HG03060 (cell line): ENCODE measurements around the gene TRPM2.

Experiments
- ATAC-seq: cut with Tn5 transposase; IDR thresholded peaks from one replicate; pipeline ENCODE4 v1.9.1; 2021; ENCODE audit warnings: low read depth, moderate number of reproducible peaks; ENCODE audit not compliant: unreplicated experiment

Gene TRPM2

DNA sequence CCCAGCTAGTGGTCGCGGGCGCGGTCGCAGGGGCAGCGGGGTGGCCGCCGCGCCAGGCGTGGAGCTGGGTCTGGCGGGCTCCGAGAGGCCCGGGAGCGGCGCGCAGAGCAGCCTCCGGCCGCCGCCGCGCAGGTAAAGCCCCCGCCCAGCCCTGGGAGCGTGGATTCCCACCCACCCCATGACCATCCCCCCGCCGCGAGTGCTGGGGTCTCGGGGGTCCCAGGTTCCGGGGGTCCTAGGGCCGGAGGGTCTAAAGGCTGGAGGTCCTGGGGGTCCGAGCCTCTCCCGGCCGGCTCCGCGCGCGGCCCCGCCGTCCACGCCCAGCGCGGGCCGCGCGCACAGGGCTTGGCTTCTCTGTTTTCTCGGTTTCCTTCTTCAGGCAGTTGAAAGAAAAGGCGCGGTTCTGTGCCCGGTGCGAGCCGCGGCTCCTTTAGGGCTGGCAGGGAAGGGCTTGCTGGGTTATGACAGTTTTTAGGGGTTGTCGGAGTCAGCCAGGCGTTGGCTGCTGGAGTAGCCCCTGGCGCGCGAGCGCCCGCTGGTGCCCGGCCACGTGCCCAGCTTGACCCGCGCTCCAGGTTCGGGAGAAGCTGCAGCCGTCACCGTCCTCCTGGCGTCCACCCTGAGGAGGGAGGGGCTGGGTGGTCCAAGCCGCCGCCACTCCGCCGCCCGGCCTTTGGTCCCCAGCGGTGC lies 102.2 kb downstream of the TRPM2 start:
- no peak for ATAC-seq

GRCh38 chr21:44456214-44456914 lies 102.9 kb downstream of the TRPM2 start:
- ATAC-seq = no peak

GRCh38 chr21:44456915-44457736 lies 103.7 kb downstream of the TRPM2 start:
- ATAC-seq = no peak

GRCh38 chr21:44458971-44459711 lies 105.7 kb downstream of the TRPM2 start:
- no peak for ATAC-seq

- ATAC-seq = no peak
These were observed 106.5 kb downstream of the TRPM2 start for GRCh38 chr21:44459712-44460440.

- ATAC-seq = no peak
These were observed 107.0 kb downstream of the TRPM2 start for GRCh38 chr21:44460441-44460755.

DNA sequence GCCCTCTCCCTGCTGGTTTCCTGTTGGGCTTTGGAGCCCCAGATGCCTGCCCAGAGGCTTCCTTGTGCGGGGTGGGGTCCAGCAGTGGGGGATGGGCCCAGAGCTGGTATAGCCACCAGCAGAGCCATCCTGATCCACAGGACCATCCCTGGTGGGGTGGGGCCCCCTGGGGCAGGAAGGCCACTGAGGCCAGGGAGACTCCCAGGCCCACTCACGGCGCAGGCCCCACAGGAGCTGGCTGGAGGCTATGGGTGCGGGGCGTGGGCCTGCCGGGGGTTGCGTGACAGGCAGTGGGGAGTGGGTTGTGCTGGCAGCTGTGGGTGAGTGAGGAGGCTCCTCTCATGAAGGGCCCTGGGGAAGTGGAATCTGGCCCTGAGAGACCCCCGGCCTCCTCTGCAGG lies 107.6 kb downstream of the TRPM2 start:
- no peak for ATAC-seq

DNA sequence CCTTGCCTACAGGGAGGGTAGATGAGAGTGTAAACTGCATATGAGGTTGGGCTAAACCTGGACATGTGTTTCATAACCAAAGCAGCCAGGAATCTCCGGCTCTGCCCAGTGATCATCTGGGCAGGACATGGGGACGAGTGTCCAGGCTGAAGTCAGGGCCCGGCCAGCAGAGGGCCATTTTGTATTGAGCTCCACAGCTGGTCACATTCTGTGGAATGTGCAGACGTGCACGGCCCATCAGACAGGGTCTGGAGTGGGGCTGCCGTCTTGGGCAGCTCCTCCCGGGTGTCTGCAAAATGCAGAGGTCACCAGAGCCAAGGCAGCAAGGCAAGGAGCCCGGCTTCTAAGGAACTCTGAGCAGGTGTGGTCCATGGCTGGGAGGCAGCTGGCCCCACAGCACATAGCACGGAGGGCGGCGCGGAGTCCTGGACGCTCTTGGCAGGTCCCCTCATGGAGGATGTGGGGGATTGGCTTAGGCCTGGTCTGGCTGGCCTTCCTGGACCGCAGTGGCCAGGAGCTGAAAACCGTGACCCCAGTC lies 108.1 kb downstream of the TRPM2 start:
- no peak for ATAC-seq

- ATAC-seq = no peak
These were observed 108.8 kb downstream of the TRPM2 start for GRCh38 chr21:44462086-44462833.

GRCh38 chr21:44462834-44463200 lies 109.4 kb downstream of the TRPM2 start:
- no peak for ATAC-seq

DNA sequence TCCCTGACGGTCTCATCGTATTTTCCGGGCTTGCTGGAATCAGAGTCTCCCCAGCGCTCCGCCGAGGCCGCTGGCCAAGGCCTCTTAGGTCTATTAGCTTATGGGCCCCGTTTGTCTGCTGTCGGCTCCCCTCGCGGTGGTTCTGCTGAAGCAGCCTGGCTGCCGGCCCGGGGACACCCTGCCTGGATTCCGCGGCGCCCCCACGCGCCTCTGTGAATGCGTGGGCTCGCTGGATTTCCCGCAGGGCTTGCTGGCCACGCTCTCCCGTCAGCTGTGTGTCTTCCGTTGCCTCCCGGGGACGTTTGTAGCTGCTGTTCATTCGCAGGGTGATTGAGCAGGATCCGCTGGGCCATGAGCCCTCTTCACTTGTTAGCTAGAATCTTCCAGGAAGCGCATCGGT lies 110.3 kb downstream of the TRPM2 start:
- ATAC-seq = no peak

DNA sequence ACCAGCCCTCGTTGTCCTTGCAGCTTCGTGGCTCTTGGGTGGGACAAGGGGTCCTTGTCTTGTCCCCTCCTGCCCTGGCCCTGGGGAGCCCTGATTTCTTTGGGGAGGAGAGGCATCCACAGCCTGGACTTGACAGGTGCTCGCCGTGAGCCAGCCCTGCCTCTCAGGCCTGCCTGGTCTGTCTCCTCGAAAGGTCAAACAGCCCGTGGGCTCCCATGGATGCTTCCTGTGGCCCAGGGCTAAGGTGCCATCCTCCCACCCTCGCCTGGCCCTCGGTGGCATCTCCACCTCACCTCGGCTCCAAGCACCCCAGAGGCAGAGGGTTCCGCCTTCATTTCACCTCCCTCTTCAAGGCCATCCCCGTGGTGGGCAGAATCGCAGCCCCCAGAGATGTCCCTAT lies 110.9 kb downstream of the TRPM2 start:
- ATAC-seq = no peak

- ATAC-seq = no peak
These were observed 113.0 kb downstream of the TRPM2 start for GRCh38 chr21:44466351-44466954.

GRCh38 chr21:44466996-44467858 lies 113.8 kb downstream of the TRPM2 start:
- ATAC-seq = no peak

DNA sequence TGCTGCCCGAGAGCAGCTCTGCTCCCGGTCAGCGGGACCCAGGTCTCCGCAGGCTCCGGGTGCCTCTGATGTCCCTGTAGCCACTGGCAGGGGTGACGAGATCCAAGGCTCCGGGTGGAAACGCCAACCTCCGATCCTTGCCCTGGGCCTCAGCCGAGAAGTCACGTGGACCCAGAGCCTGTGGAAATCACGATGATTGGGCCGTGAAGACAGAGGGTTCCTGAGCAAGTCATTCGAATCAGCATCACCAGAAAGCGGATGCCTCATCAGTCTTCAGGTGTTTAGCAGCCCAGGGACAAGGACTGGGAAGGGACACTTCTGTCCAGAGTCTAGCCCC lies 114.4 kb downstream of the TRPM2 start:
- ATAC-seq = no peak

GRCh38 chr21:44471341-44471740 lies 117.9 kb downstream of the TRPM2 start:
- ATAC-seq = no peak

- no peak for ATAC-seq
These were observed 118.6 kb downstream of the TRPM2 start for GRCh38 chr21:44471996-44472395.

DNA sequence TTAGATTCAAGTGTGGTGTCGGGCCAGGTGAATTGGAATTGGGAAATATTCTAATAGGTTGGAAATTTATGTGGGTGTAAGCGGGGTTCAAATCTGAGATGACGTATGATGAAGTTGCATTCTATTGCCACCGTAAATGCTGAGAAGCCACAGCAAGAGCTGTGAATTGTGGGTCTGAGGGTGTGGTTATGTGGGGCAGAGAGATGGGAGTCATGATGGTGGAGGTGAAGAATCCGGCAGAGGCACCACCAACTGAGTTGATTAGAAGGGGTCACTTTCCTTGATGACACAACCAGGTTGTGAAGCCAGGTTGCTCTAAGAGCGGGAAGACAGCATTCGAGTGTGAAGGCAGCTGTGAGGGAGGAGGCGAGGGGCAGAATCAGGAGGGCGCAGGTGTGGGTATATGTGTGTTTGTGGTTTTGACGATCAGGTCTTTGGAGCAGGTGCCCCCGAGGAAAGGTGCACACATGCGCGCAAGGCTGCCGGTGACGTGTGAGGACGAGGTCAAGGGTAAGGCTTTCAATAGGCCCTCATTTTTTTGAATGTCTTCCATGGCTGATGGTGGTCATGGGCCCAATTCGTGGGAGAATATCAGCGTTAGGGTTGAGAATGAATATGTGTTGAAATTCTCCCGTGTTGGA lies 120.6 kb downstream of the TRPM2 start:
- ATAC-seq = no peak
